HG02763 (cell line): Measurements from ENCODE around the gene IFNL4.
"Not testable (repeated sequence)": the region's sequence is repeated elsewhere in the genome, so short reads cannot be mapped to it uniquely, and the experiment has no call there.

Source experiments
- ATAC-seq: cut with Tn5 transposase; IDR thresholded peaks from one replicate; pipeline ENCODE4 v1.9.1; 2021; ENCODE audit warnings: mild to moderate bottlenecking, moderate library complexity; ENCODE audit not compliant: unreplicated experiment

The IFNL4 gene

GRCh38 chr19:39248806-39249205 is at the start of gene IFNL4:
Gene IFNL4, minus strand, starts transcription at chr19:39248856.
- no peak for ATAC-seq

- ATAC-seq: no peak
Observed at GRCh38 chr19:39297931-39298634, 49.4 kb upstream of the IFNL4 start.

- no peak for ATAC-seq
Observed at GRCh38 chr19:39296906-39297305, 48.2 kb upstream of the IFNL4 start.

DNA sequence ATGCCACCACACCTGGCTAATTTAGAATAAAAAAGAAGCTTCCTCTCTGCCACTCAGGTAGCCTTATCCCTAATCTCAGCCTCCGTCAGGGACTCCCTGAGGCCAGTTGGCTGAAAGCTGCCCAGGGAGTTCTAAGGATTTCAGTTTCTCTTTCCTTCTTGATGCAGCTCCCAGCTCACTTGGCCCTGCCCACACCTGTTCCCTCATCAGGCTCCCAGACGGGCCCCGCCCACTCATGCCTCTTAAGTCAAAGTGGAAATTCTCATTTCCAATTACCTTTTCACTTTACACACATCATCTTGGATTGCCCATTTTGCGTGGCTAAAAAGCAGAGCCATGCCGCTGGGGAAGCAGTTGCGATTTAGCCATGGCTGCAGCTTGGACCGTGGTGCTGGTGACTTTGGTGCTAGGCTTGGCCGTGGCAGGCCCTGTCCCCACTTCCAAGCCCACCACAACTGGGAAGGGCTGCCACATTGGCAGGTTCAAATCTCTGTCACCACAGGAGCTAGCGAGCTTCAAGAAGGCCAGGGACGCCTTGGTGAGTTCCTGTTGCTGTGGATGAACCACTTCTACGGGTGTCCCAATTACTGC is 47.5 kb upstream of the IFNL4 start, which contains the start of gene IFNL1:
IFNL1 (plus strand) TSS at position 353 of the 591 bp plus-strand sequence; CDS start at position 368, 15 bp downstream.
- ATAC-seq: no peak

GRCh38 chr19:39293394-39293793 is 44.7 kb upstream of the IFNL4 start:
- ATAC-seq: no peak

DNA sequence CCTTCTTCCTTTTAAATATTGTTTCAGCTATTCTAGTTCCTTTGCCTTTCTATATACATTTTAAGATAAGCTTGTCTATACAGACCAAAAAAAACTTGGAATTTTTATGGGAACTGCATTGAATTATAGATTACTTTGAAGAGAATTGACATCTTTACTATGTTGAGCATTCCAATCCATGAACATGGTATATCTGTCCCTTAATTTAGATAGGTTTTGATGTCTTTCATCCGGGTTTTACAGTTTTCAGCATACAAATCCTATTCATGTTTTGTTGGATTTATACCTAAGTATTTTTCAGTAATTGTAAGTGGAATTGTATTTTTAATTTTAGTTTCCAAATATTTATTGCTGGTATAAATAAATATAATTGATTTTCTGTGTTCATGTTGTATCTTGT is 35.4 kb upstream of the IFNL4 start:
- ATAC-seq: no peak

DNA sequence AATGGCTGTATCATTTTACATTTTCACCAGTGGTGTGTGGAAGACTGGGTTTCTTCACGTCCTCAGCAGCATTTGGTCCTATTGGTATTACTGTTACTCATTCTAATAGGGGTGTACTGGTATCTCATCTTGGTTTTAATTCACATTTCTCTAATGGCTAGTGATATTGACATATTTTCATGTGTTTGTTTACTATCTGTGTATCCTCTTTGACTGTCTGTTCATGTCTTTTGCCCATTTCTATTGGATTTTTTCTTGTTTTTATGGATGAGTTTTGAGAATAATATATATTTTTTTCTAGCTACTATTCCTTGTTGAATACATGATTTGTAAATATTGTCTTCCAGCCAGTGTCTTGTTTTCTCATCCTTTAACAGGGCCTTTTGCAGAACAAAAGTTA is 33.4 kb upstream of the IFNL4 start:
- no peak for ATAC-seq

GRCh38 chr19:39277598-39277997 is 28.9 kb upstream of the IFNL4 start:
- ATAC-seq: no peak

DNA sequence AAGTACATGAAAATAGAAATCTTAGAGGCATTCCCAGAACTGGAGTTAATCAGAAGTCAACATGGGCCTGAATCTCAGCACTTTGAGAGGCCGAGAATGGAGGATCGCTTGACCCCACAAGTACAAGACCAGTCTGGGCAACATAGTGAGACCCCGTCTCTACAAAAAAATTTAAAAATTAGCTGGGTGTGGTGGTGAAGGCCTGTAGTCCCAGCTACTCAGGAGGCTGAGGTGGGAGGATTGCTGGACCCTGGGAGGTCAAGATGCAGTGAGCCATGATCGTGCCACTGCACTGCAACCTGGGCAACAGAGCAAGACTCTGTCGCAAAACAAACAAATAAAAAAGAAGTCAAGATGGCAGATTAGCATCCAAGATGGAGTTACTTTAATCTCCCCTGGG is 28.1 kb upstream of the IFNL4 start:
- no peak for ATAC-seq

GRCh38 chr19:39275578-39275977 is 26.9 kb upstream of the IFNL4 start:
- no peak for ATAC-seq

DNA sequence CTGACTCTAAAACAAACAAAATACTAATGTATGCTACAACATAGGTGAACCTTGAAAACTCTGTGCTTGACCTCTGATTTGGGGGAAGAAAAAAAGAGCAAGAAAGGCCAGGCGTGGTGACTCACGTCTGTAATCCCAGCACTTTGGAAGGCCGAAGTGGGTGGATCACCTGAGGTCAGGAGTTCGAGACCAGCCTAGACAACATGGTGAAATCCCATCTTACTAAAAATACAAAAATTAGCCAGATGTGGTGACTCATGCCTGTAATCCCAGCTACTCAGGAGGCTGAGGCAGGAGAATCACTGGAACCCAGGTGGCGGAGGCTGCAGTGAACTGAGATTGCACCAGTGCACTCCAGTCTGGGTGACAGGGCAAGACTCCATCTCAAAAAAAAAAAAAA is 25.2 kb upstream of the IFNL4 start:
- ATAC-seq: not testable (repeated sequence)

GRCh38 chr19:39270036-39270871 is 21.6 kb upstream of the IFNL4 start:
- ATAC-seq: no peak

DNA sequence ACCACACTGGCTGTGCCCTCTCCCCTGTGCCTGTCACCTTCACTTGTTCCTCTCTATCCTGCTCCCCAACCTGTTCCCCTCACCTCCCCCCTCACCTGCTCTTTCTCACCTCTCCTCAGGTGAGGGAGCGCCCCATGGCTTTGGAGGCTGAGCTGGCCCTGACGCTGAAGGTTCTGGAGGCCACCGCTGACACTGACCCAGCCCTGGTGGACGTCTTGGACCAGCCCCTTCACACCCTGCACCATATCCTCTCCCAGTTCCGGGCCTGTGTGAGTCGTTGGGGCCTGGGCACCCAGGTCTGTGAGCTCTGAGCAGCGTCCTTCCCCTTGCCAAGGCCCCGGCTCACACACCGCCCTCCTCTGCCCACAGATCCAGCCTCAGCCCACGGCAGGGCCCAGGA is 20.7 kb upstream of the IFNL4 start:
- not testable (repeated sequence) for ATAC-seq

GRCh38 chr19:39268531-39269223 is 20.0 kb upstream of the IFNL4 start:
- ATAC-seq: not testable (repeated sequence)

GRCh38 chr19:39268085-39268484 is 19.4 kb upstream of the IFNL4 start, which contains the start of gene IFNL2:
Gene IFNL2, plus strand, starts transcription at chr19:39268396. Its CDS starts 173 bp downstream, at chr19:39268569.
- ATAC-seq: not testable (repeated sequence)

DNA sequence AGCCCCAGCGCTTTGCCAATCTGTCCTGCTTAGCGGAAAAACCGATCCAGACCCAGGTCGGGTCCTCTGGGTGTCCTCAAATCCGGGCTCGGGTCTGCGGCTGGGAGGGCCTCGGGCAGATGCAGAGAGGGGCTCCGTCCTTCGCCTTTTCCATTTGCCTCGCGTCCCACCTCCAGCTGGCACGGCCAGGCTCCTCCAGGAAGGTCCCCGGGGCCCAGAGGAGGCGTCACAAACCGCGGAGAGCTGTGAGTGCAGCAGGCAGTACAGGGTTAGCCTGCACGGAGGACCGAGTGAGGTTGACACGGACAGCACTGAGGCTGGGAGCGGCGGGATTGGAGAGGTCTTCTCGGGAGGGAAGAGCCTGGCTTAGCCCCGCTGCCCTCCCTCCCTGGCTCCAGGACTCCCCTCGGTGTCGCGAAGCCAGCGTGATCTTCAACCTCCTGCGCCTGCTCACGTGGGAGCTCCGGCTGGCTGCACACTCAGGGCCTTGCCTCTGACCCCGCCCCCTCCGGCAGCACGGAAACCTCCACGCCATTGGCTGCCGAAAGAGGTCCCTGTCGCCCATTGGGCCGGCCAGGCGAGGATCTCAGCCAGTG is 16.8 kb upstream of the IFNL4 start:
- ATAC-seq: no peak

- no peak for ATAC-seq
Observed at GRCh38 chr19:39264306-39265290, 15.9 kb upstream of the IFNL4 start.

DNA sequence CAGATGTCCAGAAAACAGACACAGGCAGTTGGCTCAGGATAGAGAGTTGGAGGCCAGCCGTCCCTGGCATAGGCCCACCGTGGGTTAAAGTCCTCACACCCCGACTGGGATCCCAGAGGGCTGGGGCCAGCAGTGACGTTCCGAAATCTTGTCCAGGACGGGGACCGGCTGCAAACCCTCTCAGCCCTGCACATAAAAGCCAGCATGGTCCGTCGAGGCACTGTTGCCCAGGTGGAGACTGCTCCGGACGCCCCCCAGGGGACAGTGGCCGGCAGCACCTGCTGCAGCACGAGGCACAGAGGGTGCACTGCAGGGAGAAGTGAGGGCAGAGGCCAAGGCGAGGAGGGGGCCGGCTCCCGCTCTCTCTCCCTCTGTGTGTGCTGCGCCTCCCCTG is 15.3 kb upstream of the IFNL4 start:
- no peak for ATAC-seq

DNA sequence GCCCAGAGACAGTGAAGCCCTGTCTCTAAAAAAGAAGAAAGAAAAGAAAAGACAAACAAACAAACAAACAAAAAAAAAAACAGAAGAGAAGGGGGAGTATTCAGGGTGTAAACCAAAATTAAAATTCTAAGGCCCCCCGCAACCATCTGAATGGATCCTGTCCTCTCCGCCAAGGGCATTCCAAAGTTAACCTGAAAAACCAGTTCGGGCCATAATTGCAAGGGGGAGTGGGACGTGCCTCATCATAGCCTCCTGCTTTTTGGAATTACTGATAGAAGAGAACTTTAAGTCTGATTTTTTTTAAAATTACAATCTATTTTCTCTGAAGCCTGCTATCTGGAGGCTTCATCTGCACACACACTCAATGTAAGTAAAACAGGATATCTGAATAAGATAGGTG is 13.8 kb upstream of the IFNL4 start:
- ATAC-seq: no peak
